ENCODE results near the gene TULP3. TPM values are rescaled to one million over a fixed set of nuclear protein-coding genes. Genes with fewer than 3 reads are reported as not detected.

TULP3 gene
- total RNA-seq, 4 donors from 2014 or later = 16.6 to 22.5 (median 20.6) TPM

GRCh38 chr12:2895051-2895451, 4.4 kb downstream of the TULP3 start:
- no peak for TF ChIP-seq CTCF (IDR thresholded peaks at IDR 0.05; ENCODE audit: low read depth)

GRCh38 chr12:2895511-2895910, 4.8 kb downstream of the TULP3 start:
- TF ChIP-seq CTCF (IDR thresholded peaks at IDR 0.05; ENCODE audit: low read depth) = no peak

DNA sequence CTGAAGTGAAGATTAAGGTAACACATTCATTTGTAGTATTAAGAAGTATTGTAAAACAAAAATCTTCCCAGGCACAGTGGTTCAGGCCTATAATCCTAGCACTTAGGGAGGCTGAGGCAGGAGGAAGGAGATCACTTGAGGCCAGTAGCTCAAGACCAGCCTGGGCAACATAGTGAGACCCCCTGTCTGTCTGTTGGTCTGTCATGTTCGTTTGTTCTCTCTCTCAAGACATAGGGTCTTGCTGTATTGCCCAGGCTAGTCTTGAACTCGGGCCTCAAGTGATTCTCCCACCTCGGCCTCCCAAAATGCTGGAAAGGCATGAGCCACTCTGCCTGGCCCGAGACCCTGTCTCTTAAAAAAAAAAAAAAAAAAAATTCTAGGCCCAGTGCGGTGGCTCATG, 6.7 kb downstream of the TULP3 start:
- TF ChIP-seq CTCF (IDR thresholded peaks at IDR 0.05; ENCODE audit: low read depth) = no peak

DNA sequence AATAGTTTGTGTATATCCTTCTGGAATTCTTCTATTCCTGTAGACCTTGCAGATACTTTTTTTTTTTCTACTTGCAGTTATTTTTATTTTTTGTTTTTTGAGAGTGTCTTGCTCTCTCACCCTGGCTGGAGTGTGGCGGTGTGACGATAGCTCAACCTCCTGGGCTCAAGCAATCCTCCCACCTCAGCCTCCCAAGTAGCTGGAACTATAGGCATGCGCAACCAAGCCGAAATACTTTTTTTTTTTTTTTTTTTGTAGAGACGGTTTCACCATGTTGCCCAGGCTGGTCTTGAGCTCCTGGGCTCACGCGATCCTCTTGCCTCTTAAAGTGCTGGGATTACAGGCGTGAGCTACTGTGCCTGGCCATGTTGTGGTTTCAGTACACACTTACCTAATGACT, 10.0 kb downstream of the TULP3 start:
- TF ChIP-seq CTCF (IDR thresholded peaks at IDR 0.05; ENCODE audit: low read depth) = no peak

- TF ChIP-seq CTCF (IDR thresholded peaks at IDR 0.05; ENCODE audit: low read depth) = no peak
These were observed 11.7 kb downstream of the TULP3 start for GRCh38 chr12:2902272-2902880.

- TF ChIP-seq CTCF (IDR thresholded peaks at IDR 0.05; ENCODE audit: low read depth) = no peak
These were observed 13.6 kb downstream of the TULP3 start for GRCh38 chr12:2904260-2904659.

DNA sequence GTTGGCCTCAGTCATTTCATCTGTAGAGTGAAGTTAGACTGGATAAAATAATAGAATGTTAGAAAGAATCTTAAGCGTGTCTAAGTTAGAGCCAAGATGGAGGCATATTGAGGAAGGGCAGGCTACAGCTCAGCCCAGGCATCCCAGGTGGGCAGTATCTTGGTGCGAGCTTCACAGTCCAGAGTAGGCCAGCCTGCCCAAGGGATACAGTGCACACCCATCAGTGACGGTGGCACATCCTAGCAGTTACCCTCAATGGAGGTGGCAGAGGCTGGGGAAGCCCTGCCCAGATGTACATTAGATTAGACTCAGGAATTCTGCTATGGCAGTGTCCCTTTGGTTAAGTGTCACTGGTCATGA, 21.5 kb downstream of the TULP3 start:
- TF ChIP-seq CTCF (IDR thresholded peaks at IDR 0.05; ENCODE audit: low read depth) = no peak
